ENCODE results near the gene EXOC4. TPM values are rescaled to one million over a fixed set of nuclear protein-coding genes. Genes with fewer than 3 reads are reported as not detected.

The EXOC4 gene
- total RNA-seq, 2 donors from 2014 or later: 48.9 to 102 TPM

DNA sequence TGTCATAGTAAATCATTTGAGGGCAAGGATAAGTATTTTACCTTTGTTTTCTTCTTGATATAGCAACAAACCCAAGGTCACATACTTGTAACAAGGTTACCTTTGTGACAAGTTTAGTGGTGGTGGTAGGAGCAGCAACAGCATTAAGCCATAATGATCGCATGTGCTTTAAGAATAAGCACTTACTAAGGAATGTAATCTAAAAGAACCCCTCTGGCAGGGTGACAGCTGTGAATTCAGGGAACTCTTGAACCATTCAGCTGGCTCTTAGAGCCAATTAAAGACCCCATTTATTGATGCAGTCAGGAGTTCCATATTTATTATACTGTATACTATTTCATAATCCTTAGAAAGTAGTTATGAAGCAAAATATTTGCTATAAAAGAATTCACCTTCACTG lies 370.8 kb downstream of the EXOC4 start:
- H3K36me3 ChIP-seq: no peaks in the 10 kb centered on the region
- H3K4me3 ChIP-seq: no peak overlapping the region
- H3K4me1 ChIP-seq (replicated peaks): no peaks in the 10 kb centered on the region
- no peak overlapping the region for H3K27ac ChIP-seq
- WGBS: 97% methylated on average over 1 of the region's 1 CpG
- DNase-seq (ENCODE audit: low spot score): no peak
- no peaks in the 10 kb centered on the region for H3K9me3 ChIP-seq
- H3K27me3 ChIP-seq (replicated peaks; ENCODE audit: insufficient read depth): no peaks in the 10 kb centered on the region
- intact Hi-C loops (cut with DNase I): no loop called here
- TF ChIP-seq POLR2A (IDR thresholded peaks at IDR 0.05): no peak
- TF ChIP-seq, protein P1, sequence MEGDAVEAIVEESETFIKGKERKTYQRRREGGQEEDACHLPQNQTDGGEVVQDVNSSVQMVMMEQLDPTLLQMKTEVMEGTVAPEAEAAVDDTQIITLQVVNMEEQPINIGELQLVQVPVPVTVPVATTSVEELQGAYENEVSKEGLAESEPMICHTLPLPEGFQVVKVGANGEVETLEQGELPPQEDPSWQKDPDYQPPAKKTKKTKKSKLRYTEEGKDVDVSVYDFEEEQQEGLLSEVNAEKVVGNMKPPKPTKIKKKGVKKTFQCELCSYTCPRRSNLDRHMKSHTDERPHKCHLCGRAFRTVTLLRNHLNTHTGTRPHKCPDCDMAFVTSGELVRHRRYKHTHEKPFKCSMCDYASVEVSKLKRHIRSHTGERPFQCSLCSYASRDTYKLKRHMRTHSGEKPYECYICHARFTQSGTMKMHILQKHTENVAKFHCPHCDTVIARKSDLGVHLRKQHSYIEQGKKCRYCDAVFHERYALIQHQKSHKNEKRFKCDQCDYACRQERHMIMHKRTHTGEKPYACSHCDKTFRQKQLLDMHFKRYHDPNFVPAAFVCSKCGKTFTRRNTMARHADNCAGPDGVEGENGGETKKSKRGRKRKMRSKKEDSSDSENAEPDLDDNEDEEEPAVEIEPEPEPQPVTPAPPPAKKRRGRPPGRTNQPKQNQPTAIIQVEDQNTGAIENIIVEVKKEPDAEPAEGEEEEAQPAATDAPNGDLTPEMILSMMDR (IDR thresholded peaks at IDR 0.05): no peak
- TF ChIP-seq POLR2AphosphoS5 (IDR thresholded peaks at IDR 0.05): no peak

DNA sequence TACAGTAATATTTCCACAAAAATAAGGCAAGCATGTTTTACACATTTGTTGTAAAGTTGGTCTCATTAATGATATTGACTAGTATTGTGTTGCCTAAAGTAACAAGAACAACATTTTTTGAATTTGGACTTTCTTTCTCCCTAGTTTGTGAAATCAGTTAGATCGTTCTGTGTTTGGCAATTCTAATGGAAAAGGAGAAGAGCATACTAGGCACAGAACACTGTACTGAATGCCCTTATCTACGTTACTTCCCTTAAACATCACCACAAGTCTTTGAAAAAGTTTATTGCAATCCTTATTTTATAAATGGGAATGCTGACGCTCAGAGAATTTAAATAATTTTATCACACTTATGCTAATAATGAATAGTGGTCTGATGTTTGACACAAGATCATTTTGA lies 372.2 kb downstream of the EXOC4 start:
- no peaks in the 10 kb centered on the region for H3K27me3 ChIP-seq (replicated peaks; ENCODE audit: insufficient read depth)
- no peaks in the 10 kb centered on the region for H3K4me1 ChIP-seq (replicated peaks)
- no peaks in the 10 kb centered on the region for H3K36me3 ChIP-seq
- no peak for DNase-seq (ENCODE audit: low spot score)
- H3K27ac ChIP-seq: no peak overlapping the region
- H3K4me3 ChIP-seq: no peak overlapping the region
- no peaks in the 10 kb centered on the region for H3K9me3 ChIP-seq
- no peak for TF ChIP-seq POLR2A (IDR thresholded peaks at IDR 0.05)
- TF ChIP-seq, protein P1 (IDR thresholded peaks at IDR 0.05): no peak
- TF ChIP-seq POLR2AphosphoS5 (IDR thresholded peaks at IDR 0.05): no peak
- intact Hi-C loops (cut with DNase I): no loop called here
- WGBS: 87% methylated on average over 3 of the region's 3 CpGs

DNA sequence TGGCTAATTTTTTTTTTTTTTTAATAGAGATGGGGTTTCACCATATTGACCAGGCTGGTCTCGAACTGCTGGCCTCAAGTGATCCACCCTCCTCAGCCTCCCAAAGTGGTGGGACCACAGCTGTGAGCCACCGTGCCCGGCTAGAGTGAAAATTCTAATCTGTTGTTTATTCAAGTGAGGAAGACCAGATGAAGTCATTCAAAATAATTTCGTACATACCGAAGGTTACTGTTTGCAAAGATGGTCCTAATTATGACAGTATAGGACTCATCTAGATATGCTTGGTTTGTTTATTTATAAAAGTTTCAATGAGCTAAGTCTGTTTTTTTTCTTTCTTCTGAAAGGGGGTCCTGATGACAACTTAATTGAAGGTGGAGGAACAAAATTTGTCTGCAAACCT lies 376.8 kb downstream of the EXOC4 start:
- H3K27ac ChIP-seq: no peak overlapping the region
- H3K9me3 ChIP-seq: no peaks in the 10 kb centered on the region
- intact Hi-C loops (cut with DNase I): no loop called here
- H3K27me3 ChIP-seq (replicated peaks; ENCODE audit: insufficient read depth): no peaks in the 10 kb centered on the region
- DNase-seq (ENCODE audit: low spot score): no peak
- H3K4me1 ChIP-seq (replicated peaks): no peaks in the 10 kb centered on the region
- TF ChIP-seq POLR2AphosphoS5 (IDR thresholded peaks at IDR 0.05) (no peak), POLR2A (IDR thresholded peaks at IDR 0.05) (no peak)
- TF ChIP-seq, protein P1 (IDR thresholded peaks at IDR 0.05): no peak
- H3K36me3 ChIP-seq: no peaks in the 10 kb centered on the region
- H3K4me3 ChIP-seq: no peak overlapping the region
- WGBS: 75% methylated on average over 5 of the region's 5 CpGs

DNA sequence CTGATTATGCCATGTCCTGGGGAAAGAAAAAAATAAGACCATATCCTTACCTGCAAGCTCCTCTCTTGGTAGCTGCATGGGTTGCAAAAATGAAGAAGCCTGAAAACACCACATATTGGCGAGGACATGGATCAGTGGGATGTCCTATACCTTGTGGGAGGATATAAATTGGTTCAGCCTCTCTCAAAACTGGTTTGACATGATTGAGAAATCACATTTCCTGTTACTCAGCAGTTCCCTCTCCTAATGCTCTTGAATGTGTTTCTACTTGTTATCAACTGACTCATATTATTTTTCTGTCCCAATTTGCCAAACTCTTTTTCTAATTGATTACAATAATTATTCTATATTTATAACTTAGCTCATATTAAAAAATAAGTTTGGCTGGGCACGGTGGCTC lies 380.2 kb downstream of the EXOC4 start:
- whole genome bisulfite sequencing: 48% methylated on average over 2 of the region's 2 CpGs
- intact Hi-C loops (cut with DNase I): no loop called here

DNA sequence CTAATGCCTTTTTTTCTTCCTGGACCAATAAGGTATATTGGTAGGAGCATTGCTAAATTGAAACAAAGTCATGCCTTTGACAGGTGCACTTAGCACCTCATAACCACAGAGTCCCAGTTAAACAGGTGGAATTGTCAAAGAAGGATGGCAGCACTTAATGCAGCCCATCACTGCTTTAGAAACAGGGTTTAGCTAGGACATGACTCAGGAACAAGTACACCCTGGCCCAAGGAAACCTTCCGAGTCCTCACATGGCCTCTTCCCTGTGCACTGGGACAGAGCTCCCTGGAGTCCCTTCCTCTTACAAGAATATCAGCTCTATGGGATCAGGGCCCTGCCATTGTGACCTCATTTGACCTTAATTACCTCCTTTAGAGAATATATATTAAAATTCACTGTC lies 382.7 kb downstream of the EXOC4 start:
- intact Hi-C loops (cut with DNase I): no loop called here
- no peak overlapping the region for H3K4me3 ChIP-seq
- WGBS: 100% methylated on average over 1 of the region's 1 CpG
- no peaks in the 10 kb centered on the region for H3K4me1 ChIP-seq (replicated peaks)
- no peaks in the 10 kb centered on the region for H3K9me3 ChIP-seq
- no peak overlapping the region for H3K27ac ChIP-seq
- no peaks in the 10 kb centered on the region for H3K27me3 ChIP-seq (replicated peaks; ENCODE audit: insufficient read depth)
- TF ChIP-seq POLR2A (IDR thresholded peaks at IDR 0.05) (no peak), POLR2AphosphoS5 (IDR thresholded peaks at IDR 0.05) (no peak)
- TF ChIP-seq, protein P1 (IDR thresholded peaks at IDR 0.05): no peak
- no peak for DNase-seq (ENCODE audit: low spot score)
- H3K36me3 ChIP-seq: no peaks in the 10 kb centered on the region

More for the DNA sequence above, 380.2 kb downstream of the EXOC4 start:
- Histone ChIP-seq H3K27ac (no peak overlapping the region), H3K4me1 (replicated peaks) (no peaks in the 10 kb centered on the region), H3K4me3 (no peak overlapping the region), H3K27me3 (replicated peaks; ENCODE audit: insufficient read depth) (no peaks in the 10 kb centered on the region), H3K9me3 (no peaks in the 10 kb centered on the region), H3K36me3 (no peaks in the 10 kb centered on the region)
- TF ChIP-seq POLR2AphosphoS5 (IDR thresholded peaks at IDR 0.05): peak; percentile 30
- TF ChIP-seq, protein P1 (IDR thresholded peaks at IDR 0.05): no peak
- no peak for DNase-seq (ENCODE audit: low spot score)
